Endothelial cell of umbilical vein (primary cell): ENCODE data around the gene DMAP1. TPM values are rescaled to one million over a fixed set of nuclear protein-coding genes. Genes with fewer than 3 reads are reported as not detected.

Experiments
- Bru-seq: library from RNA; stranded (reverse); fragments of 400-500 nt; gene quantifications from one replicate; lab custom pipeline; 2021; lab: Mats Ljungman, UMichigan
- BruChase-seq, 2 experiments: library from RNA; stranded (reverse); fragments of 400-500 nt; gene quantifications; one replicate each; lab custom pipeline; 2021; lab: Mats Ljungman, UMichigan
- BruUV-seq: library from RNA; stranded (reverse); fragments of 400-500 nt; replicated peaks from 2 replicates; lab custom pipeline; 2021; lab: Mats Ljungman, UMichigan
- CTCF ChIA-PET: fragments of 300-600, 350-600 bp; sonication (Branson Sonifier 250); formaldehyde crosslinking; loops from one replicate; lab custom pipeline; 2021; ENCODE audit warnings: antibody characterized with exemption, inconsistent platforms; lab: Charles Lee
- POLR2A ChIA-PET: fragments of 300-600, 350-600 bp; sonication (Branson Sonifier 250); formaldehyde crosslinking; loops from one replicate; lab custom pipeline; 2021; ENCODE audit warnings: antibody characterized with exemption, inconsistent platforms; lab: Charles Lee
- DNase-seq: peaks from one replicate; pipeline ENCODE4 v3.0.0-alpha.2; 2011; ENCODE audit warnings: low read depth, low spot score
- FAIRE-seq: peaks from 2 replicates; lab custom pipeline; 2011; peaks lifted over from hg19 to GRCh38; lab: Jason Lieb, UNC
- H2AFZ ChIP-seq: 2 replicates; pipeline ENCODE4 v1.6.0; 2012; ENCODE audit warnings: low read depth, low read length, control low read depth, inconsistent platforms
- H3K27ac ChIP-seq: 2 replicates; pipeline ENCODE4 v1.5.1; 2011; ENCODE audit warnings: low read depth, mild to moderate bottlenecking, control low read depth, low read length, moderate library complexity; ENCODE audit not compliant: insufficient read depth
- H3K27me3 ChIP-seq, 2 experiments: 2 replicates each; pipeline versions ENCODE4 v1.6.0 to v1.6.1; 2011; ENCODE audit warnings: low read length in 2 of 2, mixed read lengths in 1 of 2; ENCODE audit not compliant: control insufficient read depth in 2 of 2, insufficient read depth in 2 of 2
- H3K36me3 ChIP-seq, 2 experiments: 2 replicates in 1 of 2; 3 replicates in 1 of 2; pipeline ENCODE4 v1.5.1; 2011; ENCODE audit warnings: low read length in 2 of 2, mild to moderate bottlenecking in 1 of 2, moderate library complexity in 1 of 2; ENCODE audit not compliant: control insufficient read depth in 2 of 2, insufficient read depth in 2 of 2; ENCODE audit errors: extremely low read depth in 1 of 2
- H3K4me1 ChIP-seq: 3 replicates; pipeline ENCODE4 v1.5.1; 2011; ENCODE audit warnings: mild to moderate bottlenecking, low read length; ENCODE audit not compliant: control insufficient read depth, insufficient read depth; ENCODE audit errors: extremely low read depth
- H3K4me2 ChIP-seq: 2 replicates; pipeline ENCODE4 v1.6.1; 2011; ENCODE audit warnings: low read length, control low read depth, mixed read lengths; ENCODE audit not compliant: insufficient read depth
- H3K4me3 ChIP-seq, 3 experiments: fragments of 200-600 bp in 1 of 3; sonication (generic), shearing (Covaris generic) in 1 of 3; replicated peaks in 1 of 3; 2 replicates each; pipeline ENCODE4 v1.5.1; 2011 to 2016; ENCODE audit warnings: control low read depth in 3 of 3, low read length in 3 of 3, mild to moderate bottlenecking in 2 of 3, inconsistent platforms in 1 of 3, low read depth in 1 of 3, moderate library complexity in 1 of 3; ENCODE audit not compliant: insufficient read depth in 1 of 3
- H3K79me2 ChIP-seq: 2 replicates; pipeline ENCODE4 v1.6.0; 2012; ENCODE audit warnings: low read length, inconsistent platforms; ENCODE audit not compliant: control insufficient read depth, insufficient read depth
- H3K9ac ChIP-seq: replicated peaks from 2 replicates; pipeline ENCODE3; 2011; ENCODE audit warnings: low read length, control low read depth; ENCODE audit not compliant: insufficient read depth; ENCODE audit errors: extremely low read depth
- H3K9me1 ChIP-seq: replicated peaks from 3 replicates; pipeline ENCODE4 v1.6.0; 2011; ENCODE audit warnings: mild to moderate bottlenecking, low read length; ENCODE audit not compliant: control insufficient read depth, insufficient read depth; ENCODE audit errors: extremely low read depth
- H3K9me3 ChIP-seq: replicated peaks from 2 replicates; pipeline ENCODE4 v1.5.1; 2012; ENCODE audit warnings: low read length, inconsistent platforms; ENCODE audit not compliant: control insufficient read depth, insufficient read depth
- H4K20me1 ChIP-seq: replicated peaks from 2 replicates; pipeline ENCODE3; 2011; ENCODE audit warnings: mild to moderate bottlenecking, low read length; ENCODE audit not compliant: control insufficient read depth, insufficient read depth; ENCODE audit errors: extremely low read depth
- EZH2 ChIP-seq: IDR thresholded peaks from 2 replicates; pipeline ENCODE4 v1.6.1; 2012; ENCODE audit warnings: borderline replicate concordance, low read depth, mild to moderate bottlenecking, moderate library complexity, low read length, inconsistent platforms; ENCODE audit not compliant: severe bottlenecking
- FOS ChIP-seq: IDR thresholded peaks from 2 replicates; pipeline ENCODE4 v1.6.1; 2011; ENCODE audit warnings: mild to moderate bottlenecking, low read length, moderate library complexity, borderline replicate concordance; ENCODE audit not compliant: insufficient read depth
- GATA2 ChIP-seq: IDR thresholded peaks from 2 replicates; pipeline ENCODE4 v1.7.0; 2011; ENCODE audit warnings: low read depth, mild to moderate bottlenecking, moderate library complexity, mixed read lengths, low read length; ENCODE audit not compliant: insufficient read length, insufficient read depth
- JUN ChIP-seq: IDR thresholded peaks from 2 replicates; pipeline ENCODE4 v1.6.1; 2011; ENCODE audit warnings: borderline replicate concordance, low read depth; ENCODE audit not compliant: insufficient read length, insufficient read depth
- MYC ChIP-seq: IDR thresholded peaks from one replicate; pipeline ENCODE4 v1.6.1; 2011; ENCODE audit warnings: mild to moderate bottlenecking, low read depth, low read length
- POLR2A ChIP-seq: IDR thresholded peaks from 2 replicates; pipeline ENCODE4 v1.6.1; 2012; ENCODE audit warnings: low read depth, mild to moderate bottlenecking, control low read depth, low read length
- POLR2AphosphoS5 ChIP-seq: IDR thresholded peaks from 2 replicates; pipeline ENCODE4 v1.6.1; 2012; ENCODE audit warnings: low read depth, mild to moderate bottlenecking, control low read depth, low read length, moderate library complexity; ENCODE audit not compliant: insufficient read depth
- dilution Hi-C: fragments of 300-500 bp; cut with MboI; formaldehyde crosslinking; loops from one replicate; pipeline ENCODE4 v1.15.0; 2019; ENCODE audit warnings: low sequenced_read_pairs; ENCODE audit not compliant: extremely low pct_ligation_motif_present
- intact Hi-C: fragments of 100-400 bp; cut with micrococcal nuclease; formaldehyde crosslinking; loops from one replicate; pipeline ENCODE4 v1.10.0; 2022
- long read RNA-seq: library from polyadenylated mRNA; stranded (forward); transcript quantifications from one replicate; pipeline ENCODE4 v2.0.0, GENCODE V29; 2021
- polyA minus RNA-seq, 3 experiments: library from RNA; depleted of rRNA, polyadenylated mRNA; stranded (reverse); fragments of >200 nt; gene quantifications; 1 replicate in 1 of 3; 2 replicates in 2 of 3; pipeline ENCODE4 v1.2.3, GENCODE V29; 2011
- polyA plus RNA-seq, 4 experiments: library from polyadenylated mRNA; depleted of rRNA in 3 of 4; stranded (reverse) in 3 of 4; unstranded in 1 of 4; fragments of >200 nt; gene quantifications; 2 replicates each; pipeline versions ENCODE4 v1.2.1 to v1.2.3, GENCODE V29; 2011 to 2012; ENCODE audit warnings: missing spikeins in 1 of 4
- total RNA-seq: library from RNA; stranded (reverse); gene quantifications from 2 replicates; pipeline ENCODE4 v1.2.3, GENCODE V29; 2021
- TF ChIP-seq, protein P1 (sequence below): IDR thresholded peaks from 2 replicates; pipeline ENCODE4 v1.6.1; 2011; ENCODE audit not compliant: insufficient read depth, insufficient read length
- TF ChIP-seq, protein P2 (sequence below), 2 donors: IDR thresholded peaks; 1 replicate in 1 of 2; 2 replicates in 1 of 2; pipeline ENCODE4 v1.5.1; 2011; ENCODE audit warnings: low read length in 2 of 2, mild to moderate bottlenecking in 2 of 2, moderate library complexity in 2 of 2, control low read depth in 1 of 2, inconsistent platforms in 1 of 2, low read depth in 1 of 2; ENCODE audit not compliant: insufficient read depth in 1 of 2; ENCODE audit errors: extremely low read depth in 1 of 2

Gene DMAP1, protein sequence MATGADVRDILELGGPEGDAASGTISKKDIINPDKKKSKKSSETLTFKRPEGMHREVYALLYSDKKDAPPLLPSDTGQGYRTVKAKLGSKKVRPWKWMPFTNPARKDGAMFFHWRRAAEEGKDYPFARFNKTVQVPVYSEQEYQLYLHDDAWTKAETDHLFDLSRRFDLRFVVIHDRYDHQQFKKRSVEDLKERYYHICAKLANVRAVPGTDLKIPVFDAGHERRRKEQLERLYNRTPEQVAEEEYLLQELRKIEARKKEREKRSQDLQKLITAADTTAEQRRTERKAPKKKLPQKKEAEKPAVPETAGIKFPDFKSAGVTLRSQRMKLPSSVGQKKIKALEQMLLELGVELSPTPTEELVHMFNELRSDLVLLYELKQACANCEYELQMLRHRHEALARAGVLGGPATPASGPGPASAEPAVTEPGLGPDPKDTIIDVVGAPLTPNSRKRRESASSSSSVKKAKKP
- total RNA-seq (40.9 and 42.9 TPM in 2 replicates), polyA plus RNA-seq (62.8 and 63.2 TPM in 2 replicates), polyA minus RNA-seq (62.4 and 65.6 TPM in 2 replicates), Bru-seq, nascent RNA (percentile 68 among the genes with signal in this experiment), BruChase-seq, experiment 1, labeled RNA remaining after a 6-hour chase (percentile 85 among the genes with signal in this experiment), BruChase-seq, experiment 2, labeled RNA remaining after a 2-hour chase (percentile 87 among the genes with signal in this experiment)
- polyA plus RNA-seq (2011; cell fraction: cytosol; rRNA removed): 56.0 and 58.1 TPM in 2 replicates
- polyA plus RNA-seq (2011; cell fraction: nucleus; rRNA removed): 168 and 180 TPM in 2 replicates
- polyA plus RNA-seq (2012): 26.6 and 29.3 TPM in 2 replicates
- polyA minus RNA-seq (2011; cell fraction: cytosol; rRNA and poly(A)+ RNA removed): 60.7 TPM
- polyA minus RNA-seq (2011; cell fraction: nucleus; rRNA and poly(A)+ RNA removed): 42.7 and 53.2 TPM in 2 replicates
- long read RNA-seq, full-length matches to known transcripts: 71 of 94 reads
- long read RNA-seq, partial matches to known transcripts: 4 of 94 reads
- long read RNA-seq, other reads (novel, unspliced or antisense): 19 of 94 reads

DNA sequence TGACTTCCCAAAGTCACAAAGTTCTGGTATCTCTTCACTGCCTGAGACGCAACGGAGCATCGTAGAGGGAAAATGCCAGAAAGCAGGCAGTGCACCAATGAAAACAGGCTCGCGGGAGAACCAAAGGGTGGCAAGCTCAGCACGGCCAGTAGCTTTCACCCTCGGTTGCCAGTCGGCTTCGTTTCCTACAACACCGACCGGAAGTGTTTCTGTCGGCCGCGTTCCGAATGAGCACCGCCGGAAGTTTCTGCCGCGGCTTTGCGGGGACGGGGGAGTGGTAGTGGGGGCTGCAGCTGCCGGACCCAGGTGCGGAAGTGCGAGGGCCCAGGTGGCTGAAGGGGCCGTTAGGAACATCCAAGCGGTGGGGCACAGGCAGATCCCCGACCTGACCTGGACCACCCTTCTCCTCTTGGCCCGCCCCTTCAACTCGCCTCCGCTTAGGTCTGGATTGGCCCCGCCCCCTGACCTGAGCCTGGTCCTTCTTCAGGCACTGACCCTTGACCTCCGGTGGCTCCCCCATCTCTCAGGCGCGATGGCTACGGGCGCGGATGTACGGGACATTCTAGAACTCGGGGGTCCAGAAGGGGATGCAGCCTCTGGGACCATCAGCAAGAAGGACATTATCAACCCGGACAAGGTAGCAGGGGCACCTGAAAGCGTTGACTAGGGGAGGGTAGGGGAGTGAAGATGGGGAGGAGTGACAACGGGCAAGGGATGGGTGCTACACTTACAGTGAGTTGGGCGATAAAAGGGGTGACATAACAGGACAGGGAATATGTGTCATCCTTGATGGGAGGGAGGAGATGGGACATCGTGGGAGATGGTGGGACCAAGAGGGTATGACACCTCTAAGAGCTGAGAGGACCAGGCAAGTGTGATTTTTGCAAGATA is at the start of gene DMAP1:
DMAP1 (plus strand) TSS at position 250 of the 891 bp plus-strand sequence; CDS start at position 533, 283 bp downstream.
- Histone ChIP-seq H3K79me2 (peaks cover 7% of the 10 kb centered on the region), H3K4me2 (peak within 1 kb of the TSS; percentile 90), H3K9ac (peak within 1 kb of the TSS; percentile 59), H3K4me3 (peak within 1 kb of the TSS; percentile 64 to 82 (median 76)), H3K27me3 (no peaks in the 10 kb centered on the region), H3K9me3 (no peaks in the 10 kb centered on the region), H3K36me3 (peaks cover 3 to 11% of the 10 kb centered on the region in 2 experiments), H3K4me1 (peaks cover 13% of the 10 kb centered on the region), H4K20me1 (no peaks in the 10 kb centered on the region), H3K27ac (no peak within 1 kb of the TSS), H3K9me1 (no peaks in the 10 kb centered on the region), H2AFZ (peak within 1 kb of the TSS; percentile 68)
- ChIA-PET POLR2A (interaction anchor here (0.9 kb wide), 1 partner anchor 15 kb away, joined by 3 read pairs; no protein-coding TSS in a partner anchor), CTCF (interaction anchor here (1.0 to 1.2 kb wide), 5 partner anchors 11 to 382 kb away, joined by 4 to 6 read pairs (median 5); no protein-coding TSS in a partner anchor)
- no TSS peak for BruUV-seq
- DNase-seq (peak; percentile 81), FAIRE-seq (peak; percentile 89)
- dilution Hi-C loops (no loop called here), intact Hi-C loops (loop anchor here (10.0 kb wide), 1 partner anchor 209 kb away; no protein-coding TSS in a partner anchor)
- no peak for TF ChIP-seq FOS
- TF ChIP-seq EZH2: no peak
- no peak for TF ChIP-seq GATA2
- TF ChIP-seq, protein P1, sequence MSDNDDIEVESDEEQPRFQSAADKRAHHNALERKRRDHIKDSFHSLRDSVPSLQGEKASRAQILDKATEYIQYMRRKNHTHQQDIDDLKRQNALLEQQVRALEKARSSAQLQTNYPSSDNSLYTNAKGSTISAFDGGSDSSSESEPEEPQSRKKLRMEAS: no peak
- no peak for TF ChIP-seq JUN
- TF ChIP-seq MYC: peak; percentile 35
- peak; percentile 91 for TF ChIP-seq POLR2AphosphoS5
- TF ChIP-seq, protein P2, sequence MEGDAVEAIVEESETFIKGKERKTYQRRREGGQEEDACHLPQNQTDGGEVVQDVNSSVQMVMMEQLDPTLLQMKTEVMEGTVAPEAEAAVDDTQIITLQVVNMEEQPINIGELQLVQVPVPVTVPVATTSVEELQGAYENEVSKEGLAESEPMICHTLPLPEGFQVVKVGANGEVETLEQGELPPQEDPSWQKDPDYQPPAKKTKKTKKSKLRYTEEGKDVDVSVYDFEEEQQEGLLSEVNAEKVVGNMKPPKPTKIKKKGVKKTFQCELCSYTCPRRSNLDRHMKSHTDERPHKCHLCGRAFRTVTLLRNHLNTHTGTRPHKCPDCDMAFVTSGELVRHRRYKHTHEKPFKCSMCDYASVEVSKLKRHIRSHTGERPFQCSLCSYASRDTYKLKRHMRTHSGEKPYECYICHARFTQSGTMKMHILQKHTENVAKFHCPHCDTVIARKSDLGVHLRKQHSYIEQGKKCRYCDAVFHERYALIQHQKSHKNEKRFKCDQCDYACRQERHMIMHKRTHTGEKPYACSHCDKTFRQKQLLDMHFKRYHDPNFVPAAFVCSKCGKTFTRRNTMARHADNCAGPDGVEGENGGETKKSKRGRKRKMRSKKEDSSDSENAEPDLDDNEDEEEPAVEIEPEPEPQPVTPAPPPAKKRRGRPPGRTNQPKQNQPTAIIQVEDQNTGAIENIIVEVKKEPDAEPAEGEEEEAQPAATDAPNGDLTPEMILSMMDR (IDR thresholded peaks at IDR 0.05; ENCODE audit: extremely low read depth in 1 of 2, insufficient read depth in 1 of 2, low read depth in 1 of 2, low read length in 2 of 2): no peak
- TF ChIP-seq POLR2A: peak; percentile 69
